Body of pancreas (tissue), 4 donors: ENCODE data around the gene CROT. TPM values are rescaled to one million over a fixed set of nuclear protein-coding genes. Genes with fewer than 3 reads are reported as not detected.

ENCODE experiments used
- ATAC-seq: fragments of 150-250 bp; one replicate; pipeline ENCODE4 v1.9.1; 2016
- DNase-seq, 4 donors: peaks; one replicate each; pipeline ENCODE4 v3.0.0-alpha.2; 2019
- H3K27ac ChIP-seq, 4 donors: fragments of 200-600 bp; sonication (generic); 1 replicate in 3 of 4; 2 replicates in 1 of 4; pipeline versions ENCODE4 v1.5.1 to v1.6.1; 2016 to 2019; ENCODE audit warnings: mild to moderate bottlenecking in 1 of 4, mixed read lengths in 1 of 4, moderate library complexity in 1 of 4
- H3K27me3 ChIP-seq, 2 donors: fragments of 200-600 bp; sonication (generic); one replicate each; pipeline ENCODE4 v1.6.0; 2016; ENCODE audit warnings: mild to moderate bottlenecking in 1 of 2
- H3K36me3 ChIP-seq, 2 donors: fragments of 200-600 bp; sonication (generic); replicated peaks in 1 of 2; 2 replicates each; pipeline ENCODE4 v1.5.1; 2016; ENCODE audit warnings: low read depth in 2 of 2; ENCODE audit not compliant: insufficient read depth in 1 of 2
- H3K4me1 ChIP-seq: fragments of 200-600 bp; sonication (generic); one replicate; pipeline ENCODE4 v1.6.0; 2016
- H3K4me3 ChIP-seq, 2 donors: fragments of 200-600 bp; sonication (generic); 1 replicate in 1 of 2; 2 replicates in 1 of 2; pipeline ENCODE4 v1.5.1; 2016 to 2019
- H3K9me3 ChIP-seq, 3 donors: fragments of 200-600 bp; sonication (generic); 1 replicate in 2 of 3; 2 replicates in 1 of 3; pipeline ENCODE4 v1.5.1; 2016
- POLR2A ChIP-seq, 3 donors: fragments of 450-650 bp; IDR thresholded peaks; one replicate each; pipeline ENCODE4 v1.6.1; 2016; ENCODE audit warnings: antibody characterized with exemption in 3 of 3, mild to moderate bottlenecking in 2 of 3
- WGBS, 2 donors: methylation state at CpG; one replicate each; pipeline ENCODE4 v1.1.5; 2017; 5-methylcytosine and 5-hydroxymethylcytosine counted together
- intact Hi-C: fragments of 100-400 bp; cut with DNase I; formaldehyde crosslinking; loops from one replicate; pipeline ENCODE4 v1.15.1; 2023
- total RNA-seq, 2 donors: library from RNA; depleted of rRNA; stranded (reverse); fragments of >200 nt; gene quantifications; one replicate each; pipeline ENCODE4 v1.1.0, GENCODE V29; 2016
- TF ChIP-seq, protein P1 (sequence below), 7 experiments: fragments of 450-650 bp in 4 of 7; fragments of 200-600 bp in 3 of 7; sonication (generic) in 3 of 7; IDR thresholded peaks; one replicate each; pipeline ENCODE4 v1.5.1; 2016 to 2019; ENCODE audit warnings: antibody characterized with exemption in 7 of 7

CROT gene
- total RNA-seq, 2 donors from 2014 or later, result 4.6 to 22.1 TPM

DNA sequence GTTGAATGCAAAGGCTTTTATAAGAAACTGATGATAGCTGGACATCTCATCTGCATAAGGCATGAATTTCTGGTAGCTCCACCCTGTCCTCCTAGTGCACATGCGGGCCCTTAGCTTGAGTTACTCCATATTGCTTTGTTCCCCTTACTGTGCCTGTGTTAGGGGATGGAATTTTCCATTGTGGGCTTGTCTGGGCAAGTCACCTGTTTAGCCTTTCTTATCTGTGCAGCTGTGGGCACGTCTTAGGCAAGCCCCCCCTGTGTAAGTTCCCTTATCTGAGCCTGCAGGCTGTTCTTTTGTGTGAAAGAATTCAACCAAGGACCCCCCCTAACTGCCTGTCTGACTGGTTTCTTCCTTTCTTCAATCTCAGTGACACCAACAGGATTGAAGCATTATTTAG lies 14.5 kb upstream of the CROT start:
- H3K9me3 ChIP-seq, result peaks cover 0 to 28% (median 0%) of the 10 kb centered on the region in 3 donors
- DNase-seq (no peak), ATAC-seq (no peak)
- intact Hi-C loops, result no loop called here
- no peaks in the 10 kb centered on the region for H3K27me3 ChIP-seq
- H3K4me3 ChIP-seq, result no peak overlapping the region
- TF ChIP-seq POLR2A (IDR thresholded peaks at IDR 0.05), result no peak
- TF ChIP-seq, protein P1, sequence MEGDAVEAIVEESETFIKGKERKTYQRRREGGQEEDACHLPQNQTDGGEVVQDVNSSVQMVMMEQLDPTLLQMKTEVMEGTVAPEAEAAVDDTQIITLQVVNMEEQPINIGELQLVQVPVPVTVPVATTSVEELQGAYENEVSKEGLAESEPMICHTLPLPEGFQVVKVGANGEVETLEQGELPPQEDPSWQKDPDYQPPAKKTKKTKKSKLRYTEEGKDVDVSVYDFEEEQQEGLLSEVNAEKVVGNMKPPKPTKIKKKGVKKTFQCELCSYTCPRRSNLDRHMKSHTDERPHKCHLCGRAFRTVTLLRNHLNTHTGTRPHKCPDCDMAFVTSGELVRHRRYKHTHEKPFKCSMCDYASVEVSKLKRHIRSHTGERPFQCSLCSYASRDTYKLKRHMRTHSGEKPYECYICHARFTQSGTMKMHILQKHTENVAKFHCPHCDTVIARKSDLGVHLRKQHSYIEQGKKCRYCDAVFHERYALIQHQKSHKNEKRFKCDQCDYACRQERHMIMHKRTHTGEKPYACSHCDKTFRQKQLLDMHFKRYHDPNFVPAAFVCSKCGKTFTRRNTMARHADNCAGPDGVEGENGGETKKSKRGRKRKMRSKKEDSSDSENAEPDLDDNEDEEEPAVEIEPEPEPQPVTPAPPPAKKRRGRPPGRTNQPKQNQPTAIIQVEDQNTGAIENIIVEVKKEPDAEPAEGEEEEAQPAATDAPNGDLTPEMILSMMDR (IDR thresholded peaks at IDR 0.05), result no peak
- H3K27ac ChIP-seq, result no peak overlapping the region
- H3K4me1 ChIP-seq, result no peaks in the 10 kb centered on the region
- WGBS, 2 donors, result 64 to 66% methylated on average over 2 of the region's 2 CpGs
- H3K36me3 ChIP-seq, result no peaks in the 10 kb centered on the region

DNA sequence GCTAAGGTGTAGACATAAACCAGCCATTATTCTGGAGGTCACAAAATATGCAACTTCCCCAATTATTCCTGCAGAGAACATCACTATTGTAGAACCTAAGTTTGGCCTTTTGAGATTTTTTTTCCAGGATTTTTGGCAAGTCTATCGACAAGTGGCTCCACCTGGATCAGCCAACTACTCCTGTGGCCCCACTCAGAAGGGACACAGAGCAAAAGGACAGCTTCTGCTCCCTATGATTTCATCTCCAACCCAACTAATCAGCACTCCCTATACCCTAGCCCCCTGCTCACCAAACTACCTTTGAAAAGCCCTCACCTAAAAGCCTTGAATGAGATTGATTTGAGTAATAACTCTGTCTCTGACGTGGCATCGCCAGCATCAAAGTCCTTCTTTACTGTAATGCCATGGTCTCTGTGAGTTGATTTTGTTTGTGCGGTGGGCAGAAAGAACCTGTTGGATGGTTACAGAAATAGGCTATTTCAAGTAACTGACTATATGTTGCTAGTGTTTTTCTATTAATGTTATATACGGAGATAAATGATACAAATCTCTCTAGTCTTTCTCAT lies 13.7 kb upstream of the CROT start:
- no peaks in the 10 kb centered on the region for H3K36me3 ChIP-seq
- 65 to 70% methylated on average over 5 of the region's 5 CpGs for WGBS, 2 donors
- H3K9me3 ChIP-seq, result peaks cover 0 to 28% (median 0%) of the 10 kb centered on the region in 3 donors
- H3K27ac ChIP-seq, result no peak overlapping the region
- H3K4me1 ChIP-seq, result no peaks in the 10 kb centered on the region
- TF ChIP-seq POLR2A (IDR thresholded peaks at IDR 0.05), result no peak
- TF ChIP-seq, protein P1 (IDR thresholded peaks at IDR 0.05), result no peak
- no peak overlapping the region for H3K4me3 ChIP-seq
- intact Hi-C loops, result no loop called here
- DNase-seq, result no peak
- ATAC-seq, result no peak
- H3K27me3 ChIP-seq, result no peaks in the 10 kb centered on the region

DNA sequence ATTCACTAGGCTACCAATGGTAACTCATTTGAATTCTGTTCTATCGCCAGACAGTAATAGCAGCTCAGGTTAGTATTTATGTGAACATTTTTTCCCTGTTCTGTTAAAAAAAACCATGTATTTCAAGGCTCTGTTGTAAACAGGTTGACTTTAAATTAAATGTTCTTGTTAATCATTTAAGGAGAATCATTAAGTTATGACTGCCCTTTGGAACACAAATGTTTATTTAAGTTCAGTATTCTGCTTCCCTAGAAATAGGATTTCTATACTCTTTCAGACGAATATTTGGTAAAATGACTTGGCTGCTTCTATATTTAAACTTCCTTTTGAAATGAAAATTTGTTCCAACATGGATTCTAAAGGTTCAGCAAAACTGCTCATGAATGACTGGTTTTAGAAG lies 13.1 kb upstream of the CROT start:
- 21 to 23% methylated on average over 2 of the region's 2 CpGs for WGBS, 2 donors
- no peak overlapping the region for H3K27ac ChIP-seq

DNA sequence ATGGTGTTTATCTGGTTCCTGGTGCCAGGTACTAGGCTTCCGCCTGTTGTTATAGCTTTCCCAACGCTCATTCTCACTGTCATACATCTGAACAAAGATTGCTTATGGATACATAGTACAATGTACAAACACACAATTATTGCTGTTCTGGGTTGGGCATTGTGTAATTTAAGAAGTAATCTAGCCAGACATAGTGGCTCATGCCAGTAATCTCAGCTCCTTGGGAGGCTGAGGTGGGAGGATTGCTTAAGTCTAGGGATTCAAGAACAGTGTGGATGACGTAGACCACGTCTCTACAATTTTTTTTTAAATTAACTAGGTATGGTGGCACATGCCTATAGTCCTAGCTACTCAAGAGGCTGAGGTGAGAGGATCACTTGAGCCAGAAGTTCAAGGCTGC lies 9.3 kb upstream of the CROT start:
- intact Hi-C loops, result no loop called here
- peaks cover 0 to 3% (median 0%) of the 10 kb centered on the region in 3 donors for H3K9me3 ChIP-seq
- no peak overlapping the region for H3K4me3 ChIP-seq
- no peak overlapping the region for H3K27ac ChIP-seq
- H3K36me3 ChIP-seq, result no peaks in the 10 kb centered on the region
- H3K4me1 ChIP-seq, result no peaks in the 10 kb centered on the region
- ATAC-seq, result no peak
- DNase-seq, result no peak
- TF ChIP-seq POLR2A (IDR thresholded peaks at IDR 0.05), result no peak
- TF ChIP-seq, protein P1 (IDR thresholded peaks at IDR 0.05), result no peak
- no peaks in the 10 kb centered on the region for H3K27me3 ChIP-seq
- WGBS, 2 donors, result 99 to 100% methylated on average over 4 of the region's 4 CpGs

More for the DNA sequence above, 13.1 kb upstream of the CROT start:
- ATAC-seq (no peak), DNase-seq (no peak)
- TF ChIP-seq, protein P1 (IDR thresholded peaks at IDR 0.05), result no peak
- no peak for TF ChIP-seq POLR2A (IDR thresholded peaks at IDR 0.05)
- intact Hi-C loops, result no loop called here
- Histone ChIP-seq H3K36me3 (no peaks in the 10 kb centered on the region), H3K9me3 (peaks cover 0 to 28% (median 0%) of the 10 kb centered on the region in 3 donors), H3K27me3 (no peaks in the 10 kb centered on the region), H3K4me3 (no peak overlapping the region), H3K4me1 (no peaks in the 10 kb centered on the region)

DNA sequence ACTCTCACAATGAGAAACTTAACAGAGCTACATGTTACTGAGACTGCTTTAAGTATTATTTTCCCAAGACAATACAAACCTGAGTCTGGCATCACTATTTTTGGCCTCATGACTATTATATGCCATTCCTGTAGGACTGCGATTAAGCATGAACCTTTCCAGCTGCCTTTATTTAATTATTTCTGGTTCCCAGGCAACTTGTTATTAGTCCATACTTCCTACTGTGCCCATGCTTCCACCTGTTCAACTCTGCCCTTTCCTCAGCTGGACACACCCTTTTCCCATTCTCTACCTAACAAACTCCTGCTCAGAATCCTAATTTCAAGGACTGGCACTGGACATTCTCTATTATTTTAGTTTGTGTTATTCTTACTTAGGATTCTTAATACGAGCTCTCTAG lies 8.1 kb upstream of the CROT start:
- whole genome bisulfite sequencing, 2 donors, result 89 to 98% methylated on average over 2 of the region's 2 CpGs
- no peak overlapping the region for H3K4me3 ChIP-seq
- H3K27ac ChIP-seq, result no peak overlapping the region
- H3K36me3 ChIP-seq, result no peaks in the 10 kb centered on the region
- H3K4me1 ChIP-seq, result no peaks in the 10 kb centered on the region
- intact Hi-C loops, result no loop called here
- ATAC-seq (no peak), DNase-seq (no peak)
- H3K27me3 ChIP-seq, result no peaks in the 10 kb centered on the region
- H3K9me3 ChIP-seq, result no peaks in the 10 kb centered on the region
- TF ChIP-seq, protein P1 (IDR thresholded peaks at IDR 0.05), result no peak
- no peak for TF ChIP-seq POLR2A (IDR thresholded peaks at IDR 0.05)
